CD4-positive, CD25-positive, alpha-beta regulatory T cell (primary cell): ENCODE results near the gene RIC1. TPM values are rescaled to one million over a fixed set of nuclear protein-coding genes. Genes with fewer than 3 reads are reported as not detected.
A peak's percentile ranks its signal among the peaks of the same experiment; 100 is the strongest.

ENCODE experiments used
- ATAC-seq, 2 donors: fragments of 150-1000 bp; cut with Tn5 transposase; one replicate each; pipeline ENCODE4 v1.10.0; 2021; ENCODE audit warnings: low read depth in 2 of 2, moderate number of reproducible peaks in 2 of 2, moderate library complexity in 1 of 2
- DNase-seq, 3 donors: peaks; one replicate each; pipeline versions ENCODE4 v3.0.0 to v3.0.0-alpha.2; 2012 to 2022; ENCODE audit warnings: mixed read lengths in 1 of 3
- H3K27ac ChIP-seq: one replicate; pipeline ENCODE4 v1.7.0; 2013; ENCODE audit warnings: mild to moderate bottlenecking, low read length; ENCODE audit not compliant: insufficient read depth, poor library complexity, severe bottlenecking
- H3K27me3 ChIP-seq: one replicate; pipeline ENCODE4 v1.7.0; 2013; ENCODE audit warnings: low read length; ENCODE audit not compliant: control insufficient read depth, insufficient read depth
- H3K36me3 ChIP-seq: one replicate; pipeline ENCODE4 v1.7.0; 2013; ENCODE audit warnings: mild to moderate bottlenecking, low read length, moderate library complexity; ENCODE audit not compliant: control insufficient read depth, insufficient read depth
- H3K4me1 ChIP-seq: 2 replicates; pipeline ENCODE4 v1.7.0; 2013; ENCODE audit warnings: mild to moderate bottlenecking, low read length; ENCODE audit not compliant: insufficient read depth, control insufficient read depth, poor library complexity, severe bottlenecking
- H3K4me3 ChIP-seq: one replicate; pipeline ENCODE4 v1.7.0; 2013; ENCODE audit warnings: low read depth, mild to moderate bottlenecking, low read length, moderate library complexity
- H3K9me3 ChIP-seq, 2 experiments: 1 replicate in 1 of 2; 2 replicates in 1 of 2; pipeline ENCODE4 v1.7.0; 2013; ENCODE audit warnings: low read length in 2 of 2, mild to moderate bottlenecking in 1 of 2, moderate library complexity in 1 of 2; ENCODE audit not compliant: control insufficient read depth in 2 of 2
- H3K27ac Mint-ChIP-seq, 3 donors: one replicate each; pipeline ENCODE4 v1.8.0; 2020 to 2022; ENCODE audit warnings: mild to moderate bottlenecking in 3 of 3, mixed read lengths in 3 of 3, moderate library complexity in 2 of 3
- H3K27me3 Mint-ChIP-seq: one replicate; pipeline ENCODE4 v1.8.0; 2022; ENCODE audit warnings: mild to moderate bottlenecking, mixed read lengths
- H3K36me3 Mint-ChIP-seq: one replicate; pipeline ENCODE4 v1.8.0; 2020; ENCODE audit warnings: mixed read lengths
- H3K4me1 Mint-ChIP-seq, 4 donors: one replicate each; pipeline ENCODE4 v1.8.0; 2020 to 2022; ENCODE audit warnings: mixed read lengths in 4 of 4, mild to moderate bottlenecking in 1 of 4
- H3K4me3 Mint-ChIP-seq, 4 donors: one replicate each; pipeline ENCODE4 v1.8.0; 2020 to 2022; ENCODE audit warnings: mild to moderate bottlenecking in 4 of 4, mixed read lengths in 4 of 4, moderate library complexity in 3 of 4
- H3K9me3 Mint-ChIP-seq, 7 donors: one replicate each; pipeline ENCODE4 v1.8.0; 2020 to 2022; ENCODE audit warnings: mixed read lengths in 7 of 7, mild to moderate bottlenecking in 3 of 7, moderate library complexity in 2 of 7
- polyA plus RNA-seq, 4 donors: library from polyadenylated mRNA; unstranded; fragments of 300-500 nt; fragmentation: Illumina TruSeq; gene quantifications; one replicate each; pipeline ENCODE4 v1.2.3, GENCODE V29; 2021
- total RNA-seq: library from RNA; stranded (reverse); gene quantifications from one replicate; pipeline ENCODE4 v1.2.3, GENCODE V29; 2022

Gene RIC1
- total and polyA plus RNA-seq, 5 donors from 2014 or later, result 5.0 to 29.9 (median 7.6) TPM

GRCh38 chr9:5735072-5735471 is 106.2 kb downstream of the RIC1 start:
- Histone ChIP-seq H3K9me3 (no peaks in the 10 kb centered on the region), H3K27me3 (no peaks in the 10 kb centered on the region), H3K36me3 (peaks cover 7% of the 10 kb centered on the region), H3K27ac (no peak overlapping the region), H3K4me3 (no peak overlapping the region), H3K4me1 (no peaks in the 10 kb centered on the region)
- DNase-seq (no peak), ATAC-seq (no peak)
- Mint-ChIP-seq H3K36me3 (peaks cover 24% of the 10 kb centered on the region), H3K4me1 (peaks cover 0 to 5% (median 0%) of the 10 kb centered on the region in 4 donors), H3K4me3 (no peak overlapping the region), H3K9me3 (no peaks in the 10 kb centered on the region), H3K27me3 (no peaks in the 10 kb centered on the region), H3K27ac (no peak overlapping the region)

- no peaks in the 10 kb centered on the region for H3K4me1 ChIP-seq
- H3K4me3 Mint-ChIP-seq, result no peak overlapping the region
- H3K27ac Mint-ChIP-seq, result no peak overlapping the region
- no peak overlapping the region for H3K27ac ChIP-seq
- ATAC-seq (no peak), DNase-seq (no peak)
- H3K9me3 Mint-ChIP-seq, result no peaks in the 10 kb centered on the region
- no peaks in the 10 kb centered on the region for H3K27me3 ChIP-seq
- peaks cover 8% of the 10 kb centered on the region for H3K36me3 ChIP-seq
- no peaks in the 10 kb centered on the region for H3K27me3 Mint-ChIP-seq
- no peaks in the 10 kb centered on the region for H3K9me3 ChIP-seq
- H3K4me3 ChIP-seq, result no peak overlapping the region
- peaks cover 33% of the 10 kb centered on the region for H3K36me3 Mint-ChIP-seq
- peaks cover 0 to 4% (median 0%) of the 10 kb centered on the region in 4 donors for H3K4me1 Mint-ChIP-seq
These were observed 107.8 kb downstream of the RIC1 start for GRCh38 chr9:5736563-5737346.

- Histone ChIP-seq H3K27me3 (no peaks in the 10 kb centered on the region), H3K9me3 (no peaks in the 10 kb centered on the region), H3K27ac (no peak overlapping the region), H3K4me1 (no peaks in the 10 kb centered on the region), H3K4me3 (no peak overlapping the region), H3K36me3 (peaks cover 38% of the 10 kb centered on the region)
- H3K9me3 Mint-ChIP-seq, result no peaks in the 10 kb centered on the region
- H3K36me3 Mint-ChIP-seq, result peaks cover 53% of the 10 kb centered on the region
- no peak overlapping the region for H3K27ac Mint-ChIP-seq
- no peak for ATAC-seq
- no peak overlapping the region for H3K4me3 Mint-ChIP-seq
- H3K27me3 Mint-ChIP-seq, result no peaks in the 10 kb centered on the region
- peaks cover 2 to 6% (median 5%) of the 10 kb centered on the region in 4 donors for H3K4me1 Mint-ChIP-seq
- DNase-seq, result no peak
These were observed 114.2 kb downstream of the RIC1 start for GRCh38 chr9:5743109-5743508.

DNA sequence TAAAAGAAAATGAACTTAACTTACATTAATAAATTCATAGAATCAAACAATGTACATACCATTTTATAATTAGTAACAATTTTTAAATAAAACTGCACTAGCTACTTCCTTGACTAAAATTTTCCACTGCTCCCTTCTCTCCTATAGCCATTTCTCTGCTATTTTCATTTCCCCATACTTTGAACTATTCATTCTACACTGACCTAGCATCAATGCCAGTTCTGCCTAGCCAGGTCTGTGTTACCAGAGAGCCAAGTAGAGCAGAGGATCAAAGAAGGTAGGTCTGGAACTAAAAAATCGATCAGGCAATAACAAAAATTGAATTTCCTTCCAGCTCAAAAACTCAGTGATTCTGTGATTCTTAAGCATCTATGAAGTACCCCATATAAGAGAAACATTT is 119.5 kb downstream of the RIC1 start:
- DNase-seq, result no peak
- Histone ChIP-seq H3K4me3 (no peak overlapping the region), H3K36me3 (peaks cover 37% of the 10 kb centered on the region), H3K27ac (no peak overlapping the region), H3K9me3 (no peaks in the 10 kb centered on the region), H3K4me1 (no peaks in the 10 kb centered on the region), H3K27me3 (no peaks in the 10 kb centered on the region)
- Mint-ChIP-seq H3K4me1 (peaks cover 9 to 19% (median 12%) of the 10 kb centered on the region in 4 donors), H3K27ac (no peak overlapping the region), H3K9me3 (no peaks in the 10 kb centered on the region), H3K4me3 (no peak overlapping the region), H3K27me3 (no peaks in the 10 kb centered on the region), H3K36me3 (peaks cover 35% of the 10 kb centered on the region)
- ATAC-seq, result no peak

- peak in 2 of 3 donors; percentile 4 to 57 for DNase-seq
- Mint-ChIP-seq H3K36me3 (peaks cover 32% of the 10 kb centered on the region), H3K27me3 (no peaks in the 10 kb centered on the region), H3K4me3 (no peak overlapping the region), H3K27ac (peak overlapping the region in 2 of 3 donors; percentile 68 to 69), H3K9me3 (no peaks in the 10 kb centered on the region), H3K4me1 (peaks cover 9 to 19% (median 12%) of the 10 kb centered on the region in 4 donors)
- Histone ChIP-seq H3K27ac (no peak overlapping the region), H3K4me1 (no peaks in the 10 kb centered on the region), H3K36me3 (peaks cover 35% of the 10 kb centered on the region), H3K27me3 (no peaks in the 10 kb centered on the region), H3K9me3 (no peaks in the 10 kb centered on the region), H3K4me3 (no peak overlapping the region)
- ATAC-seq, result no peak
These were observed 120.4 kb downstream of the RIC1 start for GRCh38 chr9:5749306-5749705.

DNA sequence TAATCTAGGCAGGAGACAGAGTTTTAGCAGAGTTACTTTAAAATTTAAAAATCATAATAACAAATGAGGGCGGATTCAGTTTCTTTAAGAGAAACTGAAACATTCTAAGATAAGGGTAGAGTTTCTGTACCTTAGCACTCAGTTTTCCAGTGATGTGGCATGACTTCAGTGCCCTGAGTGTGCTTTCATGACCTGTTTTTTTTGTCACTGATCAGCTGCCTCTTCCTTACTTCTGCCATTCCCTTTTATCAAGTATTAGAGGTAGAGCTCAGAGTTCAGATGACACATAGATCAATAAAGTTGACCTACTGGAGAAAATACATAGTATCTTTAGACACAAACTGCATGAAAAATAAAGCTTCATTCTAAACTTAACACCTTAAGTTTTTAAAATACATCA is 121.7 kb downstream of the RIC1 start:
- Mint-ChIP-seq H3K27me3 (no peaks in the 10 kb centered on the region), H3K27ac (peak overlapping the region in 1 of 3 donors; percentile 42), H3K36me3 (peaks cover 28% of the 10 kb centered on the region), H3K9me3 (no peaks in the 10 kb centered on the region), H3K4me3 (no peak overlapping the region), H3K4me1 (peaks cover 7 to 19% (median 12%) of the 10 kb centered on the region in 4 donors)
- no peaks in the 10 kb centered on the region for H3K9me3 ChIP-seq
- H3K27ac ChIP-seq, result no peak overlapping the region
- H3K4me3 ChIP-seq, result no peak overlapping the region
- no peak for ATAC-seq
- no peak for DNase-seq
- no peaks in the 10 kb centered on the region for H3K4me1 ChIP-seq
- peaks cover 29% of the 10 kb centered on the region for H3K36me3 ChIP-seq
- H3K27me3 ChIP-seq, result no peaks in the 10 kb centered on the region

DNA sequence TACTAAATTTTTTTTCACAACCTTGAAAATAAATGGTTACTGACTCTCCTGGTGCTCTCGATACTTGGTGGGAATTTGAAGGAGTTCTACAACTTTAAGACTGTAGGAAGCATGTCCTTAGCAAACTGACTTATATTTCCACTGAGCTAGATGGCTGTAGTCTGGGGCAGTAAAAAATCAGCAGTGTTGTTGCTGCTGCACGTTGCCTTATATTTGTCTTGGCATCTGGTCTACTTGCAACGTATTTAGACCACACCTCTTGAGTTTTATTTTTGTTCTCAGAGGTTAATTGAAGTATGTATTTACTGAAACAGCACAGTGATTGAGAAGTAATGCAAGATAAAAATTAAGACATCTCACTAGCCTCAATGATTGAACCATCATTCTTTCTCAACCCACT is 127.7 kb downstream of the RIC1 start:
- H3K27ac Mint-ChIP-seq, result peak overlapping the region in 2 of 3 donors; percentile 33 to 67
- H3K36me3 ChIP-seq, result peaks cover 26% of the 10 kb centered on the region
- H3K27ac ChIP-seq, result no peak overlapping the region
- peaks cover 34% of the 10 kb centered on the region for H3K36me3 Mint-ChIP-seq
- DNase-seq (no peak), ATAC-seq (no peak)
- H3K9me3 ChIP-seq, result no peaks in the 10 kb centered on the region
- H3K9me3 Mint-ChIP-seq, result peaks cover 0 to 3% (median 0%) of the 10 kb centered on the region in 7 donors
- H3K4me1 Mint-ChIP-seq, result peaks cover 0 to 10% (median 5%) of the 10 kb centered on the region in 4 donors
- H3K27me3 Mint-ChIP-seq, result no peaks in the 10 kb centered on the region
- H3K27me3 ChIP-seq, result no peaks in the 10 kb centered on the region
- H3K4me1 ChIP-seq, result no peaks in the 10 kb centered on the region
- no peak overlapping the region for H3K4me3 Mint-ChIP-seq
- no peak overlapping the region for H3K4me3 ChIP-seq

- Mint-ChIP-seq H3K27ac (peak overlapping the region; percentile 4 to 91 (median 67)), H3K27me3 (no peaks in the 10 kb centered on the region), H3K4me3 (no peak overlapping the region), H3K4me1 (peaks cover 4 to 16% (median 13%) of the 10 kb centered on the region in 4 donors), H3K9me3 (peaks cover 0 to 3% (median 0%) of the 10 kb centered on the region in 7 donors), H3K36me3 (peaks cover 58% of the 10 kb centered on the region)
- Histone ChIP-seq H3K4me3 (no peak overlapping the region), H3K4me1 (no peaks in the 10 kb centered on the region), H3K36me3 (peaks cover 61% of the 10 kb centered on the region), H3K27ac (no peak overlapping the region), H3K9me3 (no peaks in the 10 kb centered on the region), H3K27me3 (no peaks in the 10 kb centered on the region)
- DNase-seq, result no peak
- no peak for ATAC-seq
These were observed 131.4 kb downstream of the RIC1 start for GRCh38 chr9:5760338-5760737.
